VCaP (cell line): Measurements from ENCODE around the gene CDH24.

Source experiments
- H3K27ac ChIP-seq: fragments of 450-650 bp; 2 replicates; pipeline ENCODE4 v1.5.1; 2017
- TF ChIP-seq, protein P1 (sequence below): fragments of 450-650 bp; conservative IDR thresholded peaks from 2 replicates; pipeline ENCODE4 v1.5.1; 2017; ENCODE audit warnings: mild to moderate bottlenecking, moderate library complexity

CDH24 gene

DNA sequence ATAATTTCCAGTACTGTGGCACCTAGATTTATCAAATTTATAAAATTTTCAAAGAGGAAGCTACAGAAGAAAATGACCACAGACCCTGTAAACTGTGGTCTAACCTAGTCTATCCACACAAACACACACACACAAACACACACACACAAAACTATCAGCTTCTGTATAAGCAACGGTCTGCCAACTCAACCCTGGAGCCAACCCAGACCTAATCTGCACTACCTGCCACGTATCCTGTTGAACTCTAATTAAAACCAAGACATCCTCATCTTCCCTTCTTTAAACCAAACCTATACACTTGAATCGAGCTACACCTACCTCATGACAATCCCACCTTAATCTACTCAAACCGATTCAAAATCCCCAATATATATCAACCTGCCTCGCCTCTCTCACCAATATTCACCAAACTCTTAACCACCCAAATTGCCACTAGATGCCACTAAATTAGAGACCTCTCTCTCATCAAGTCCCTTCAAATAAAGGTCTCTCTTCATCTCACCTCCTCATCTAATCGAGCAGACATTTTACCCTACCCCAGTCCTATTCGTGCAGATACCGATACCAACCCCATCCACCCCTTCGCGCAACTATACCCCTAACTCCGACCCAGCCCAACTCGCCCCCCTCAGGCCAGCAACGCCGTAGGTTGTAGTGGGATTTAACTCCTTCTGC is 36.8 kb upstream of the CDH24 start:
- TF ChIP-seq, protein P1, sequence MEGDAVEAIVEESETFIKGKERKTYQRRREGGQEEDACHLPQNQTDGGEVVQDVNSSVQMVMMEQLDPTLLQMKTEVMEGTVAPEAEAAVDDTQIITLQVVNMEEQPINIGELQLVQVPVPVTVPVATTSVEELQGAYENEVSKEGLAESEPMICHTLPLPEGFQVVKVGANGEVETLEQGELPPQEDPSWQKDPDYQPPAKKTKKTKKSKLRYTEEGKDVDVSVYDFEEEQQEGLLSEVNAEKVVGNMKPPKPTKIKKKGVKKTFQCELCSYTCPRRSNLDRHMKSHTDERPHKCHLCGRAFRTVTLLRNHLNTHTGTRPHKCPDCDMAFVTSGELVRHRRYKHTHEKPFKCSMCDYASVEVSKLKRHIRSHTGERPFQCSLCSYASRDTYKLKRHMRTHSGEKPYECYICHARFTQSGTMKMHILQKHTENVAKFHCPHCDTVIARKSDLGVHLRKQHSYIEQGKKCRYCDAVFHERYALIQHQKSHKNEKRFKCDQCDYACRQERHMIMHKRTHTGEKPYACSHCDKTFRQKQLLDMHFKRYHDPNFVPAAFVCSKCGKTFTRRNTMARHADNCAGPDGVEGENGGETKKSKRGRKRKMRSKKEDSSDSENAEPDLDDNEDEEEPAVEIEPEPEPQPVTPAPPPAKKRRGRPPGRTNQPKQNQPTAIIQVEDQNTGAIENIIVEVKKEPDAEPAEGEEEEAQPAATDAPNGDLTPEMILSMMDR: peak; percentile 27; the same call in 1 of the 2 replicates
- peak overlapping the region; percentile 97 for H3K27ac ChIP-seq

DNA sequence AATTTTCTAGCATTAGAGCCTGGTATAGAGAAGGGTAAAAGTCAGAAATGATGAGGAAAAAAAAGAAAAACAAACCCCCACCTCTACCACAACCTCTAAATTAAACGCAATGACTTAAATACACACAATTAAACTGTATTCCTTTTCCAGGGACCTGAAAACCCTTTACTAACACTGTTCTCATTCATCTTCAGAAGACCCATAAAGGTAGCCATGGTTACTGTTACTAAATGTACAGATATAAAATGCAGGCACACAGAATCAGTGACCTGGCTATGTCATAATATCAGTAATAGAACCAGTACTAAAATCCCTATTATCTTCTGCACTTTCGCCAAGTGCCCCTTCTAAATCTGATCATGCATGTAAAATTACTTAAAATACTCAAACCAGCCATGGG is 36.2 kb upstream of the CDH24 start:
- H3K27ac ChIP-seq: peak overlapping the region; percentile 97
- TF ChIP-seq, protein P1: no peak

- H3K27ac ChIP-seq: no peak overlapping the region; the same call in 1 of the 2 replicates
- TF ChIP-seq, protein P1: no peak
These were observed 35.8 kb upstream of the CDH24 start for GRCh38 chr14:23093104-23093503.

GRCh38 chr14:23091294-23092225 is 34.2 kb upstream of the CDH24 start:
- TF ChIP-seq, protein P1: no peak
- H3K27ac ChIP-seq: peak overlapping the region; percentile 45

GRCh38 chr14:23090254-23090636 is 32.9 kb upstream of the CDH24 start:
- peak overlapping the region; percentile 45 for H3K27ac ChIP-seq
- TF ChIP-seq, protein P1: no peak

DNA sequence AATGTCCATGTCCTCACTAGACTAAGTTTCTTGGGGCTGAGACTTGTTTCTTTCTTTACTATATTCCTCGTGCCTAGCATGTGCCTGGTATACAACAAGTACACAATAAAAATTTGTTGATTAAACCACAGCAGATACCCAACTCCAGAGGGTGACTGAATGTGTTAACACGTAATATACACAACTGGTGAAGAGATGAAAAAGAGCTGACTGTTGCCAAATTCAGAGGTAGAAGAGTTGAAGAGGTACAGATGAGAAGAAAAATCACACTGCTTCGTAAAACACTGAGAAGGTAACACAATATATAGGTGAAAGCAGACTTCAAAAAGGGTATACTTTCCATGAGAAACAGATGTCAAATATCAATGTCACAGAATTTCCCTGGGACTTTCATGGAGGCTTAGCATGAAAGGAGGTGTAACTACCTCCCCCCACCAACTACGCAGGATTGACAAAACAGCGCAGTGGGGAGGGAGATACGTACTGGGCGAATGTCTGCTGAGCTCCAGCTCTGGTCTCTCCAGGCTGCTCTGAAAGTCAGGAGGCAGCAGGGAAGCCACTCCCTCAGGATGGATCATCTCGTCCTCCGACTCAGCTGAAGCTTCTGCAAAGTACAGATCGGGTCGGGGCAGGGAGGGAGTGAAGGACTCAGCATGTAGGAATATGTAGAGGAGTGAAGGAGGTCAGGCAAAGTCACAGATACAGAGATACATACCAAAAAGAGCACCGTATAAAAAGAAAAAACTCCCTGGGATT is 32.4 kb upstream of the CDH24 start:
- peak overlapping the region; percentile 45 for H3K27ac ChIP-seq
- TF ChIP-seq, protein P1: no peak

DNA sequence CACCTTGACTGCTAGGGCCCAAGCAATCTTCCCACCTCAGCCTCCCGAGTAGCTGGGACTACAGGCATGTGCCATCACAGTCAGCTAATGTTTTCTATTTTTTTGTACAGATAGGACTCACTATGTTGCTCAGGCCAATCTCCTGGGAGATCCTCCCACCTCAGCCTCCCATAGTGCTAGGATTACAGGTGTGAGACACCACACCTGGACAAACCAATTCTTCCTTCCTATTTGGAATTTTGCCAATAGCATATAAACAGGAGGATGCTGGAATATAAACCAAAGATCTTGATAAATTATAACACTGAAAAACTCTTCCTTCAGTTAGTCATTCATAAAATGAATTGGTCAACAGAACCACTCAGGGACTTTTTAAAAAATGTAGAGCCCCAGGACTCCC is 29.2 kb upstream of the CDH24 start:
- TF ChIP-seq, protein P1: no peak
- H3K27ac ChIP-seq: 0 out of 2 replicates have a peak overlapping the region, but pooled peaks have one; percentile 6
